Measurements from ENCODE around the gene FKBP5. TPM values are rescaled to one million over a fixed set of nuclear protein-coding genes. Genes with fewer than 3 reads are reported as not detected.

Gene FKBP5
- total RNA-seq, 2 donors from 2014 or later, result 27.0 to 53.3 TPM

GRCh38 chr6:35678814-35679213 is 9.9 kb downstream of the FKBP5 start:
- H3K27me3 ChIP-seq (ENCODE audit: control insufficient read depth, insufficient read depth, low read length, poor library complexity, severe bottlenecking), result no peaks in the 10 kb centered on the region
- WGBS, 2 experiments (ENCODE audit: insufficient coverage in 1 of 2, insufficient read length in 1 of 2), result 100% methylated on average over 1 of the region's 1 CpG; no CpG with 5 or more reads in 1 of the 2 experiments
- Mint-ChIP-seq H3K4me1 (peaks cover 39% of the 10 kb centered on the region), H3K9me3 (no peaks in the 10 kb centered on the region), H3K4me3 (no peak overlapping the region), H3K27me3 (ENCODE audit: insufficient read depth) (no peaks in the 10 kb centered on the region), H3K36me3 (ENCODE audit: low read depth) (peaks cover 10% of the 10 kb centered on the region), H3K27ac (no peak overlapping the region)
- no peak overlapping the region for H3K9ac ChIP-seq (ENCODE audit: extremely low read depth, low read length, poor library complexity, severe bottlenecking)
- H3K36me3 ChIP-seq (ENCODE audit: control insufficient read depth, insufficient read depth, low read length), result no peaks in the 10 kb centered on the region
- H3K27ac ChIP-seq (ENCODE audit: low read depth, low read length), result no peak overlapping the region
- no peaks in the 10 kb centered on the region for H3K9me3 ChIP-seq (ENCODE audit: control insufficient read depth, low read length)
- H3K4me1 ChIP-seq (ENCODE audit: control insufficient read depth, insufficient read depth, low read length), result peaks cover 20% of the 10 kb centered on the region
- TF ChIP-seq CTCF (conservative IDR thresholded peaks at IDR 0.05), result no peak
- H3K4me3 ChIP-seq (ENCODE audit: low read length), result no peak overlapping the region
- DNase-seq, result no peak

- peak overlapping the region; percentile 2 for H3K27ac Mint-ChIP-seq
Observed at GRCh38 chr6:35678021-35678654, 10.6 kb downstream of the FKBP5 start.

GRCh38 chr6:35677456-35677855 is 11.3 kb downstream of the FKBP5 start:
- peaks cover 1% of the 10 kb centered on the region for H3K9me3 Mint-ChIP-seq
- H3K4me3 ChIP-seq (ENCODE audit: low read length), result no peak overlapping the region
- TF ChIP-seq CTCF (conservative IDR thresholded peaks at IDR 0.05), result no peak
- H3K4me1 ChIP-seq (ENCODE audit: control insufficient read depth, insufficient read depth, low read length), result peaks cover 22% of the 10 kb centered on the region
- no peak overlapping the region for H3K9ac ChIP-seq (ENCODE audit: extremely low read depth, low read length, poor library complexity, severe bottlenecking)
- peaks cover 41% of the 10 kb centered on the region for H3K4me1 Mint-ChIP-seq
- no peak overlapping the region for H3K27ac ChIP-seq (ENCODE audit: low read depth, low read length)
- no peaks in the 10 kb centered on the region for H3K9me3 ChIP-seq (ENCODE audit: control insufficient read depth, low read length)
- no peak overlapping the region for H3K4me3 Mint-ChIP-seq
- H3K27me3 ChIP-seq (ENCODE audit: control insufficient read depth, insufficient read depth, low read length, poor library complexity, severe bottlenecking), result no peaks in the 10 kb centered on the region
- H3K36me3 Mint-ChIP-seq (ENCODE audit: low read depth), result peaks cover 10% of the 10 kb centered on the region
- no peak for DNase-seq
- H3K27me3 Mint-ChIP-seq (ENCODE audit: insufficient read depth), result no peaks in the 10 kb centered on the region
- no peaks in the 10 kb centered on the region for H3K36me3 ChIP-seq (ENCODE audit: control insufficient read depth, insufficient read depth, low read length)
- WGBS, 2 experiments (ENCODE audit: insufficient coverage in 1 of 2, insufficient read length in 1 of 2), result 89% methylated on average over 2 of the region's 2 CpGs; no CpG with 5 or more reads in 1 of the 2 experiments
- no peak overlapping the region for H3K27ac Mint-ChIP-seq

More at GRCh38 chr6:35678021-35678654, 10.6 kb downstream of the FKBP5 start:
- DNase-seq, result no peak
- Mint-ChIP-seq H3K4me3 (no peak overlapping the region), H3K36me3 (ENCODE audit: low read depth) (peaks cover 10% of the 10 kb centered on the region), H3K27me3 (ENCODE audit: insufficient read depth) (no peaks in the 10 kb centered on the region), H3K4me1 (peaks cover 41% of the 10 kb centered on the region), H3K9me3 (no peaks in the 10 kb centered on the region)
- Histone ChIP-seq H3K36me3 (ENCODE audit: control insufficient read depth, insufficient read depth, low read length) (no peaks in the 10 kb centered on the region), H3K4me1 (ENCODE audit: control insufficient read depth, insufficient read depth, low read length) (peaks cover 22% of the 10 kb centered on the region), H3K9ac (ENCODE audit: extremely low read depth, low read length, poor library complexity, severe bottlenecking) (no peak overlapping the region), H3K9me3 (ENCODE audit: control insufficient read depth, low read length) (no peaks in the 10 kb centered on the region), H3K27ac (ENCODE audit: low read depth, low read length) (no peak overlapping the region), H3K27me3 (ENCODE audit: control insufficient read depth, insufficient read depth, low read length, poor library complexity, severe bottlenecking) (no peaks in the 10 kb centered on the region), H3K4me3 (ENCODE audit: low read length) (no peak overlapping the region)
- no peak for TF ChIP-seq CTCF (conservative IDR thresholded peaks at IDR 0.05)
- 85 to 90% methylated on average over 3 of the region's 4 CpGs for WGBS, 2 experiments (ENCODE audit: insufficient coverage in 1 of 2, insufficient read length in 1 of 2)
